GM23338 (cell line): ENCODE measurements around the gene CTNNA2. TPM values are rescaled to one million over a fixed set of nuclear protein-coding genes. Genes with fewer than 3 reads are reported as not detected.

Experiments
- ATAC-seq: fragments of 200-7000 bp; cut with Tn5 transposase; 3 replicates; pipeline ENCODE4 v1.9.1; 2020
- DNase-seq: peaks from one replicate; pipeline ENCODE4 v3.0.0-alpha.2; 2015; ENCODE audit warnings: low spot score
- H2AFZ ChIP-seq: fragments of 200-600 bp; sonication (generic); 2 replicates; pipeline ENCODE4 v1.8.0; 2016; ENCODE audit warnings: antibody characterized with exemption, mild to moderate bottlenecking, moderate library complexity
- H3F3A ChIP-seq: fragments of 200-600 bp; sonication (generic); replicated peaks from 2 replicates; pipeline ENCODE4 v1.8.0; 2017; ENCODE audit warnings: antibody characterized with exemption, mixed run types, low read depth
- H3K27ac ChIP-seq: fragments of 200-600 bp; sonication (generic); 2 replicates; pipeline ENCODE4 v1.6.1; 2016; ENCODE audit warnings: low read depth
- H3K27me3 ChIP-seq: fragments of 200-600 bp; sonication (generic); 2 replicates; pipeline ENCODE4 v1.8.0; 2016; ENCODE audit warnings: mild to moderate bottlenecking, mixed run types, moderate library complexity; ENCODE audit not compliant: insufficient read depth
- H3K36me3 ChIP-seq: fragments of 200-600 bp; sonication (generic); 2 replicates; pipeline ENCODE4 v1.8.0; 2016; ENCODE audit warnings: mild to moderate bottlenecking; ENCODE audit not compliant: insufficient read depth
- H3K4me1 ChIP-seq: fragments of 200-600 bp; sonication (generic); 2 replicates; pipeline ENCODE4 v1.8.0; 2016; ENCODE audit warnings: mild to moderate bottlenecking, moderate library complexity; ENCODE audit not compliant: insufficient read depth
- H3K4me2 ChIP-seq: fragments of 200-600 bp; sonication (generic); 2 replicates; pipeline ENCODE4 v1.7.1; 2017; ENCODE audit warnings: mixed run types
- H3K4me3 ChIP-seq: fragments of 200-600 bp; sonication (generic); 2 replicates; pipeline ENCODE4 v1.6.1; 2016; ENCODE audit warnings: mixed run types
- H3K79me2 ChIP-seq: fragments of 200-600 bp; sonication (generic); replicated peaks from 2 replicates; pipeline ENCODE4 v1.8.0; 2017; ENCODE audit warnings: mild to moderate bottlenecking; ENCODE audit not compliant: insufficient read depth
- H3K9me2 ChIP-seq: fragments of 200-600 bp; sonication (generic); 2 replicates; pipeline ENCODE4 v1.8.0; 2017; ENCODE audit not compliant: insufficient read depth
- H4K20me1 ChIP-seq: fragments of 200-600 bp; sonication (generic); replicated peaks from 2 replicates; pipeline ENCODE4 v1.8.0; 2017; ENCODE audit warnings: mild to moderate bottlenecking; ENCODE audit not compliant: insufficient read depth
- H3K27ac Mint-ChIP-seq: 2 replicates; pipeline ENCODE4 v1.8.0; 2020; ENCODE audit warnings: inconsistent platforms, mild to moderate bottlenecking, moderate library complexity, mixed read lengths
- H3K27me3 Mint-ChIP-seq: 3 replicates; pipeline ENCODE4 v1.8.0; 2022; ENCODE audit warnings: low read depth, mild to moderate bottlenecking, moderate library complexity, mixed read lengths, inconsistent platforms; ENCODE audit not compliant: insufficient read depth, poor library complexity
- H3K36me3 Mint-ChIP-seq: 3 replicates; pipeline ENCODE4 v1.8.0; 2021; ENCODE audit warnings: low read depth, mild to moderate bottlenecking, inconsistent platforms, moderate library complexity, mixed read lengths
- H3K4me1 Mint-ChIP-seq: 3 replicates; pipeline ENCODE4 v1.8.0; 2020; ENCODE audit warnings: mild to moderate bottlenecking, inconsistent platforms, mixed read lengths
- H3K4me3 Mint-ChIP-seq: 3 replicates; pipeline ENCODE4 v1.8.0; 2021; ENCODE audit warnings: moderate library complexity, mild to moderate bottlenecking, inconsistent platforms, mixed read lengths
- H3K9me3 Mint-ChIP-seq: 3 replicates; pipeline ENCODE4 v1.8.0; 2020; ENCODE audit warnings: moderate library complexity, mild to moderate bottlenecking, inconsistent platforms, mixed read lengths
- CREB1 ChIP-seq: fragments of 250-450 bp; sonication (Bioruptor Pico); IDR thresholded peaks from 2 replicates; pipeline ENCODE4 v1.5.0; 2020; ENCODE audit warnings: low read depth, mild to moderate bottlenecking, moderate library complexity
- EZH2 ChIP-seq: fragments of 200-600 bp; sonication (generic); IDR thresholded peaks from one replicate; pipeline ENCODE4 v1.8.0; 2017; ENCODE audit warnings: antibody characterized with exemption, mild to moderate bottlenecking, low read depth; ENCODE audit not compliant: unreplicated experiment
- EZH2phosphoT487 ChIP-seq: fragments of 200-600 bp; sonication (generic); IDR thresholded peaks from one replicate; pipeline ENCODE4 v1.8.1; 2018; ENCODE audit warnings: antibody characterized with exemption; ENCODE audit not compliant: unreplicated experiment
- JUNB ChIP-seq: IDR thresholded peaks from one replicate; pipeline ENCODE4 v1.6.1; 2016; ENCODE audit warnings: antibody characterized with exemption; ENCODE audit not compliant: unreplicated experiment
- NANOG ChIP-seq: IDR thresholded peaks from 2 replicates; pipeline ENCODE4 v1.6.1; 2016; ENCODE audit warnings: antibody characterized with exemption, borderline replicate concordance
- POLR2AphosphoS5 ChIP-seq: IDR thresholded peaks from 2 replicates; pipeline ENCODE4 v1.6.1; 2016; ENCODE audit warnings: antibody characterized with exemption, low read depth
- STAT1 ChIP-seq: IDR thresholded peaks from one replicate; pipeline ENCODE4 v1.6.1; 2016; ENCODE audit warnings: antibody characterized with exemption; ENCODE audit not compliant: unreplicated experiment
- ZNF114 ChIP-seq: fragments of 250-450 bp; sonication (Bioruptor Pico); IDR thresholded peaks from 2 replicates; pipeline ENCODE4 v1.5.0; 2020; ENCODE audit warnings: mild to moderate bottlenecking, moderate library complexity
- ZNF331 ChIP-seq: fragments of 250-450 bp; sonication (Bioruptor Pico); IDR thresholded peaks from 2 replicates; pipeline ENCODE4 v1.5.0; 2020; ENCODE audit warnings: low read depth, mild to moderate bottlenecking, moderate library complexity
- polyA plus RNA-seq: library from polyadenylated mRNA; unstranded; fragments of >200 nt; fragmentation: Nextera tagmentation; extraction: Ambion mirVana; gene quantifications from 2 replicates; pipeline ENCODE4 v1.2.1, GENCODE V29; 2016
- total RNA-seq: library from RNA; depleted of rRNA; stranded (reverse); fragments of >200 nt; shearing (Covaris generic); gene quantifications from 2 replicates; pipeline ENCODE4 v1.2.3, GENCODE V29; 2014
- TF ChIP-seq, protein P1 (sequence below), 2 experiments: fragments of 200-600 bp in 1 of 2; sonication (generic) in 1 of 2; conservative IDR thresholded peaks; 2 replicates each; pipeline versions ENCODE4 v1.5.1 to v1.6.1; 2016 to 2017; ENCODE audit warnings: antibody characterized with exemption in 2 of 2, low read depth in 2 of 2, mild to moderate bottlenecking in 2 of 2, moderate library complexity in 1 of 2
- TF ChIP-seq, protein P2 (sequence below): fragments of 250-450 bp; sonication (Bioruptor Pico); IDR thresholded peaks from 2 replicates; pipeline ENCODE4 v1.5.0; 2020; ENCODE audit warnings: mild to moderate bottlenecking, moderate library complexity

CTNNA2 gene
- total and polyA plus RNA-seq, 2 experiments from 2014 or later: 6.4 to 15.6 TPM

DNA sequence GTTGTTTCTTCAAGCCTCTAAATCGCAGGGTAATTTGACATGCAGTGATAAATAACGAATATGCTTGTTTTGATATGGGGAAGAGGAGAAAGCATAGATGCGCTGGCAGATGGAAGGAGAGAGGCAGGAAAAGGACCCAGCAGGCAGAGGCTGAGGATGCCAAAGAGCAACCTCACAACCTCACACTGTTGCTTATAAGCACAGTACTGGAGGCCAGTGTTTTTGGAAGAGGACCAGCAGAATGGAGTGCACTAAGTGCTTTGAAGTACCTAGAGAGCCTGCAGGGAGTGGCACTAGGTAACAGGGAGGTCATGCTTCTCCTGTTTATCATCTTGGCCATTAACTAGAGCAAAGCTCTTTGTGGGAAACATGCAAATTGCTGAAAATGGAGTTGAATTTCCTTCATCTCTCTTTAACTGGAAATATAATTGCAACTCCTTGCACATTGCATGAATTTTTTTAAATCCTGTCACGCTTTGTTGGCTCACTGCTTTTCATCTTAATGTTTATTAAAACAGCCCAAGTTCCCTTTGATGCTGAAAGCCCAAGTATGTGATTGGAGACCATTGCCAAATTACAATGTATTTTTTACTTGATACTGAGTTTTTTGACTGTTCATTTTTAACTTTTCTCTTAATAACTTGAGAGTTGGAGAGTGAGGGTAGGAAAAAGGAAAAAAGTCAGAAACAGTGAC lies 555.3 kb downstream of the CTNNA2 start:
- Histone ChIP-seq H3K27ac (no peak overlapping the region), H3F3A (no peaks in the 10 kb centered on the region), H3K4me3 (no peak overlapping the region), H4K20me1 (no peaks in the 10 kb centered on the region), H3K36me3 (no peaks in the 10 kb centered on the region), H3K4me2 (no peak overlapping the region), H2AFZ (no peak overlapping the region), H3K4me1 (peaks cover 4% of the 10 kb centered on the region; the same call in 1 of the 2 replicates), H3K27me3 (no peaks in the 10 kb centered on the region), H3K9me2 (no peaks in the 10 kb centered on the region), H3K79me2 (no peaks in the 10 kb centered on the region)
- H3K27me3 Mint-ChIP-seq: peaks cover 2% of the 10 kb centered on the region
- no peaks in the 10 kb centered on the region for H3K9me3 Mint-ChIP-seq
- no peak for ATAC-seq
- no peak for DNase-seq
- no peak overlapping the region for H3K4me3 Mint-ChIP-seq
- TF ChIP-seq ZNF331 (CRISPR knock-in tag): no peak
- TF ChIP-seq NANOG: no peak
- no peak for TF ChIP-seq EZH2phosphoT487
- TF ChIP-seq EZH2: no peak
- no peak for TF ChIP-seq CREB1 (CRISPR knock-in tag)
- no peak for TF ChIP-seq ZNF114 (CRISPR knock-in tag)
- no peak for TF ChIP-seq POLR2AphosphoS5
- TF ChIP-seq STAT1: no peak
- TF ChIP-seq, protein P1, sequence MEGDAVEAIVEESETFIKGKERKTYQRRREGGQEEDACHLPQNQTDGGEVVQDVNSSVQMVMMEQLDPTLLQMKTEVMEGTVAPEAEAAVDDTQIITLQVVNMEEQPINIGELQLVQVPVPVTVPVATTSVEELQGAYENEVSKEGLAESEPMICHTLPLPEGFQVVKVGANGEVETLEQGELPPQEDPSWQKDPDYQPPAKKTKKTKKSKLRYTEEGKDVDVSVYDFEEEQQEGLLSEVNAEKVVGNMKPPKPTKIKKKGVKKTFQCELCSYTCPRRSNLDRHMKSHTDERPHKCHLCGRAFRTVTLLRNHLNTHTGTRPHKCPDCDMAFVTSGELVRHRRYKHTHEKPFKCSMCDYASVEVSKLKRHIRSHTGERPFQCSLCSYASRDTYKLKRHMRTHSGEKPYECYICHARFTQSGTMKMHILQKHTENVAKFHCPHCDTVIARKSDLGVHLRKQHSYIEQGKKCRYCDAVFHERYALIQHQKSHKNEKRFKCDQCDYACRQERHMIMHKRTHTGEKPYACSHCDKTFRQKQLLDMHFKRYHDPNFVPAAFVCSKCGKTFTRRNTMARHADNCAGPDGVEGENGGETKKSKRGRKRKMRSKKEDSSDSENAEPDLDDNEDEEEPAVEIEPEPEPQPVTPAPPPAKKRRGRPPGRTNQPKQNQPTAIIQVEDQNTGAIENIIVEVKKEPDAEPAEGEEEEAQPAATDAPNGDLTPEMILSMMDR (conservative IDR thresholded peaks at IDR 0.05; ENCODE audit: low read depth in 2 of 2): no peak
- TF ChIP-seq, protein P2, sequence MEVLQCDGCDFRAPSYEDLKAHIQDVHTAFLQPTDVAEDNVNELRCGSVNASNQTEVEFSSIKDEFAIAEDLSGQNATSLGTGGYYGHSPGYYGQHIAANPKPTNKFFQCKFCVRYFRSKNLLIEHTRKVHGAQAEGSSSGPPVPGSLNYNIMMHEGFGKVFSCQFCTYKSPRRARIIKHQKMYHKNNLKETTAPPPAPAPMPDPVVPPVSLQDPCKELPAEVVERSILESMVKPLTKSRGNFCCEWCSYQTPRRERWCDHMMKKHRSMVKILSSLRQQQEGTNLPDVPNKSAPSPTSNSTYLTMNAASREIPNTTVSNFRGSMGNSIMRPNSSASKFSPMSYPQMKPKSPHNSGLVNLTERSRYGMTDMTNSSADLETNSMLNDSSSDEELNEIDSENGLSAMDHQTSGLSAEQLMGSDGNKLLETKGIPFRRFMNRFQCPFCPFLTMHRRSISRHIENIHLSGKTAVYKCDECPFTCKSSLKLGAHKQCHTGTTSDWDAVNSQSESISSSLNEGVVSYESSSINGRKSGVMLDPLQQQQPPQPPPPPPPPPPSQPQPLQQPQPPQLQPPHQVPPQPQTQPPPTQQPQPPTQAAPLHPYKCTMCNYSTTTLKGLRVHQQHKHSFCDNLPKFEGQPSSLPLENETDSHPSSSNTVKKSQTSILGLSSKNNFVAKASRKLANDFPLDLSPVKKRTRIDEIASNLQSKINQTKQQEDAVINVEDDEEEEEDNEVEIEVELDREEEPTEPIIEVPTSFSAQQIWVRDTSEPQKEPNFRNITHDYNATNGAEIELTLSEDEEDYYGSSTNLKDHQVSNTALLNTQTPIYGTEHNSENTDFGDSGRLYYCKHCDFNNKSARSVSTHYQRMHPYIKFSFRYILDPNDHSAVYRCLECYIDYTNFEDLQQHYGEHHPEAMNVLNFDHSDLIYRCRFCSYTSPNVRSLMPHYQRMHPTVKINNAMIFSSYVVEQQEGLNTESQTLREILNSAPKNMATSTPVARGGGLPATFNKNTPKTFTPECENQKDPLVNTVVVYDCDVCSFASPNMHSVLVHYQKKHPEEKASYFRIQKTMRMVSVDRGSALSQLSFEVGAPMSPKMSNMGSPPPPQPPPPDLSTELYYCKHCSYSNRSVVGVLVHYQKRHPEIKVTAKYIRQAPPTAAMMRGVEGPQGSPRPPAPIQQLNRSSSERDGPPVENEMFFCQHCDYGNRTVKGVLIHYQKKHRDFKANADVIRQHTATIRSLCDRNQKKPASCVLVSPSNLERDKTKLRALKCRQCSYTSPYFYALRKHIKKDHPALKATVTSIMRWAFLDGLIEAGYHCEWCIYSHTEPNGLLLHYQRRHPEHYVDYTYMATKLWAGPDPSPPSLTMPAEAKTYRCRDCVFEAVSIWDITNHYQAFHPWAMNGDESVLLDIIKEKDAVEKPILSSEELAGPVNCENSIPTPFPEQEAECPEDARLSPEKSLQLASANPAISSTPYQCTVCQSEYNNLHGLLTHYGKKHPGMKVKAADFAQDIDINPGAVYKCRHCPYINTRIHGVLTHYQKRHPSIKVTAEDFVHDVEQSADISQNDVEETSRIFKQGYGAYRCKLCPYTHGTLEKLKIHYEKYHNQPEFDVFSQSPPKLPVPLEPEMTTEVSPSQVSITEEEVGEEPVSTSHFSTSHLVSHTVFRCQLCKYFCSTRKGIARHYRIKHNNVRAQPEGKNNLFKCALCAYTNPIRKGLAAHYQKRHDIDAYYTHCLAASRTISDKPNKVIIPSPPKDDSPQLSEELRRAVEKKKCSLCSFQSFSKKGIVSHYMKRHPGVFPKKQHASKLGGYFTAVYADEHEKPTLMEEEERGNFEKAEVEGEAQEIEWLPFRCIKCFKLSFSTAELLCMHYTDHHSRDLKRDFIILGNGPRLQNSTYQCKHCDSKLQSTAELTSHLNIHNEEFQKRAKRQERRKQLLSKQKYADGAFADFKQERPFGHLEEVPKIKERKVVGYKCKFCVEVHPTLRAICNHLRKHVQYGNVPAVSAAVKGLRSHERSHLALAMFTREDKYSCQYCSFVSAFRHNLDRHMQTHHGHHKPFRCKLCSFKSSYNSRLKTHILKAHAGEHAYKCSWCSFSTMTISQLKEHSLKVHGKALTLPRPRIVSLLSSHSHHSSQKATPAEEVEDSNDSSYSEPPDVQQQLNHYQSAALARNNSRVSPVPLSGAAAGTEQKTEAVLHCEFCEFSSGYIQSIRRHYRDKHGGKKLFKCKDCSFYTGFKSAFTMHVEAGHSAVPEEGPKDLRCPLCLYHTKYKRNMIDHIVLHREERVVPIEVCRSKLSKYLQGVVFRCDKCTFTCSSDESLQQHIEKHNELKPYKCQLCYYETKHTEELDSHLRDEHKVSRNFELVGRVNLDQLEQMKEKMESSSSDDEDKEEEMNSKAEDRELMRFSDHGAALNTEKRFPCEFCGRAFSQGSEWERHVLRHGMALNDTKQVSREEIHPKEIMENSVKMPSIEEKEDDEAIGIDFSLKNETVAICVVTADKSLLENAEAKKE (CRISPR knock-in tag): no peak
- TF ChIP-seq JUNB: no peak
- no peak overlapping the region for H3K27ac Mint-ChIP-seq
- no peaks in the 10 kb centered on the region for H3K36me3 Mint-ChIP-seq
- H3K4me1 Mint-ChIP-seq: peaks cover 2% of the 10 kb centered on the region
